ENCODE measurements around the gene CFAP20DC. TPM values are rescaled to one million over a fixed set of nuclear protein-coding genes. Genes with fewer than 3 reads are reported as not detected.

The CFAP20DC gene
- total RNA-seq, 1 experiment from 2014 or later = 2.9 TPM

DNA sequence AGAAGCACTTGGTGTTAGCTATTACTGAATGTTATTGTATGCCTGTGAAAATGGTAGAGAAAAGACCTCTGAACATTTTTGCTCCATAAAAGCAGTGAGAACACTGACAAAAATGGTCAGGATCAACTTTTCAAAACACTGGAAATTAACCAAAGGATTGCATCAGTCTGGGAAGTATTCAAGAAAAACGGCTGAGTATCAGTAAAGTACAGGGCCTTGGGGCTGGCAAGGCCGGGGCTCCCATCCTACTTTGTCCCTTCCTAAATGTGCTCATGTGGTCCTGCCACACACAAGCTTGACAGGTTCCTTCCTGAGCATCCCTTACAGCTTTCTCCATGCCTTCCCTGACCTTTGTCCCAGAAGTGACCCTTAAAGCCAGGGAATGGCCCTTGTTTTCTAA, 84.0 kb downstream of the CFAP20DC start:
- Histone ChIP-seq H3K36me3 (ENCODE audit: control insufficient read depth in 1 of 2, insufficient read depth in 2 of 2, low read length in 2 of 2) (no peaks in the 10 kb centered on the region), H3K9ac (ENCODE audit: low read length) (no peak overlapping the region), H3K27ac (ENCODE audit: low read depth, low read length) (no peak overlapping the region), H3K4me2 (ENCODE audit: low read length) (no peak overlapping the region), H3K9me3 (ENCODE audit: control insufficient read depth in 1 of 2, insufficient read depth in 1 of 2, low read depth in 1 of 2, low read length in 2 of 2) (no peaks in the 10 kb centered on the region), H3K27me3 (ENCODE audit: insufficient read depth, low read length) (no peaks in the 10 kb centered on the region), H3K4me1 (ENCODE audit: control insufficient read depth in 1 of 2, insufficient read depth in 2 of 2, low read length in 2 of 2) (no peaks in the 10 kb centered on the region), H4K20me1 (ENCODE audit: insufficient read depth) (no peaks in the 10 kb centered on the region), H3K4me3 (replicated peaks in 1 of 2; ENCODE audit: low read depth in 1 of 2, low read length in 2 of 2) (no peak overlapping the region), H3K9me2 (ENCODE audit: insufficient read depth) (no peaks in the 10 kb centered on the region), H3K79me2 (ENCODE audit: insufficient read depth, low read length) (no peaks in the 10 kb centered on the region), H2AFZ (ENCODE audit: low read depth, low read length, poor library complexity, severe bottlenecking) (no peak overlapping the region)
- no peak for DNase-seq (ENCODE audit: low read depth, low spot score)
- no peak for ATAC-seq
- intact Hi-C loops (cut with micrococcal nuclease) = no loop called here
- BruUV-seq (replicated peaks) = no TSS peak
- TF ChIP-seq, protein P1, sequence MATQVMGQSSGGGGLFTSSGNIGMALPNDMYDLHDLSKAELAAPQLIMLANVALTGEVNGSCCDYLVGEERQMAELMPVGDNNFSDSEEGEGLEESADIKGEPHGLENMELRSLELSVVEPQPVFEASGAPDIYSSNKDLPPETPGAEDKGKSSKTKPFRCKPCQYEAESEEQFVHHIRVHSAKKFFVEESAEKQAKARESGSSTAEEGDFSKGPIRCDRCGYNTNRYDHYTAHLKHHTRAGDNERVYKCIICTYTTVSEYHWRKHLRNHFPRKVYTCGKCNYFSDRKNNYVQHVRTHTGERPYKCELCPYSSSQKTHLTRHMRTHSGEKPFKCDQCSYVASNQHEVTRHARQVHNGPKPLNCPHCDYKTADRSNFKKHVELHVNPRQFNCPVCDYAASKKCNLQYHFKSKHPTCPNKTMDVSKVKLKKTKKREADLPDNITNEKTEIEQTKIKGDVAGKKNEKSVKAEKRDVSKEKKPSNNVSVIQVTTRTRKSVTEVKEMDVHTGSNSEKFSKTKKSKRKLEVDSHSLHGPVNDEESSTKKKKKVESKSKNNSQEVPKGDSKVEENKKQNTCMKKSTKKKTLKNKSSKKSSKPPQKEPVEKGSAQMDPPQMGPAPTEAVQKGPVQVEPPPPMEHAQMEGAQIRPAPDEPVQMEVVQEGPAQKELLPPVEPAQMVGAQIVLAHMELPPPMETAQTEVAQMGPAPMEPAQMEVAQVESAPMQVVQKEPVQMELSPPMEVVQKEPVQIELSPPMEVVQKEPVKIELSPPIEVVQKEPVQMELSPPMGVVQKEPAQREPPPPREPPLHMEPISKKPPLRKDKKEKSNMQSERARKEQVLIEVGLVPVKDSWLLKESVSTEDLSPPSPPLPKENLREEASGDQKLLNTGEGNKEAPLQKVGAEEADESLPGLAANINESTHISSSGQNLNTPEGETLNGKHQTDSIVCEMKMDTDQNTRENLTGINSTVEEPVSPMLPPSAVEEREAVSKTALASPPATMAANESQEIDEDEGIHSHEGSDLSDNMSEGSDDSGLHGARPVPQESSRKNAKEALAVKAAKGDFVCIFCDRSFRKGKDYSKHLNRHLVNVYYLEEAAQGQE (IDR thresholded peaks at IDR 0.05; ENCODE audit: low read depth) = no peak
- TF ChIP-seq JUND (IDR thresholded peaks at IDR 0.05) (no peak), FOSL1 (IDR thresholded peaks at IDR 0.05; ENCODE audit: low read depth) (no peak), CBX3 (IDR thresholded peaks at IDR 0.05; ENCODE audit: low read depth) (no peak), TCF7L2 (IDR thresholded peaks at IDR 0.05; ENCODE audit: borderline replicate concordance, extremely low read depth, insufficient read depth, insufficient read length) (no peak), EZH2phosphoT487 (IDR thresholded peaks at IDR 0.05; ENCODE audit: borderline replicate concordance) (no peak), POLR2A (IDR thresholded peaks at IDR 0.05; ENCODE audit: borderline replicate concordance, extremely low read depth, insufficient read depth, insufficient read length) (no peak), ELF1 (IDR thresholded peaks at IDR 0.05; ENCODE audit: borderline replicate concordance, low read depth) (no peak), SP1 (IDR thresholded peaks at IDR 0.05; ENCODE audit: low read depth) (no peak), ZNF274 (IDR thresholded peaks at IDR 0.05; ENCODE audit: low read depth, low read length) (no peak)
- TF ChIP-seq, protein P2, sequence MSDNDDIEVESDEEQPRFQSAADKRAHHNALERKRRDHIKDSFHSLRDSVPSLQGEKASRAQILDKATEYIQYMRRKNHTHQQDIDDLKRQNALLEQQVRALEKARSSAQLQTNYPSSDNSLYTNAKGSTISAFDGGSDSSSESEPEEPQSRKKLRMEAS (IDR thresholded peaks at IDR 0.05) = no peak
- TF ChIP-seq, protein P3, sequence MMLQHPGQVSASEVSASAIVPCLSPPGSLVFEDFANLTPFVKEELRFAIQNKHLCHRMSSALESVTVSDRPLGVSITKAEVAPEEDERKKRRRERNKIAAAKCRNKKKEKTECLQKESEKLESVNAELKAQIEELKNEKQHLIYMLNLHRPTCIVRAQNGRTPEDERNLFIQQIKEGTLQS (IDR thresholded peaks at IDR 0.05) = no peak
- CTCF ChIA-PET = no interaction called here
- RAD21 ChIA-PET (ENCODE audit: low non-redundant PET in 1 of 2, low total read pairs in 2 of 2, uncharacterized antibody in 2 of 2, unreplicated experiment in 2 of 2) = no interaction called here
- POLR2A ChIA-PET = no interaction called here

Data from HCT116 (cell line).